Gastroesophageal sphincter (tissue), 4 donors: ENCODE data around the gene CAMSAP3. TPM values are rescaled to one million over a fixed set of nuclear protein-coding genes. Genes with fewer than 3 reads are reported as not detected.

Experiments
- ATAC-seq: fragments of 150-250 bp; one replicate; pipeline ENCODE4 v1.9.1; 2016; ENCODE audit warnings: mild to moderate bottlenecking, moderate library complexity
- H3K27ac ChIP-seq, 4 donors: fragments of 200-600 bp; sonication (generic) in 3 of 4; 1 replicate in 3 of 4; 2 replicates in 1 of 4; pipeline ENCODE4 v1.5.1; 2016 to 2019
- H3K27me3 ChIP-seq: fragments of 200-600 bp; sonication (generic); one replicate; pipeline ENCODE4 v1.5.1; 2019
- H3K36me3 ChIP-seq, 2 donors: fragments of 200-600 bp; sonication (generic); one replicate each; pipeline ENCODE4 v1.5.1; 2019; ENCODE audit warnings: control low read depth in 1 of 2
- H3K4me1 ChIP-seq, 3 donors: fragments of 200-600 bp; sonication (generic); 1 replicate in 2 of 3; 2 replicates in 1 of 3; pipeline ENCODE4 v1.5.1; 2016 to 2019; ENCODE audit warnings: control low read depth in 2 of 3
- H3K4me3 ChIP-seq, 2 donors: fragments of 200-600 bp; sonication (generic); one replicate each; pipeline ENCODE4 v1.5.1; 2019; ENCODE audit warnings: mild to moderate bottlenecking in 1 of 2, moderate library complexity in 1 of 2
- H3K9me3 ChIP-seq, 3 donors: fragments of 200-600 bp; sonication (generic); one replicate each; pipeline ENCODE4 v1.5.1; 2017 to 2019; ENCODE audit warnings: control low read depth in 2 of 3
- EP300 ChIP-seq: sonication (generic); formaldehyde crosslinking; IDR thresholded peaks from one replicate; pipeline ENCODE4 v1.6.1; 2017; ENCODE audit warnings: antibody characterized with exemption, mild to moderate bottlenecking
- POLR2A ChIP-seq, 2 donors: fragments of 450-650 bp; IDR thresholded peaks; one replicate each; pipeline ENCODE4 v1.6.1; 2017; ENCODE audit warnings: antibody characterized with exemption in 2 of 2, mild to moderate bottlenecking in 2 of 2, moderate library complexity in 1 of 2
- POLR2AphosphoS5 ChIP-seq: sonication (generic); formaldehyde crosslinking; IDR thresholded peaks from one replicate; pipeline ENCODE4 v1.6.1; 2017; ENCODE audit warnings: antibody characterized with exemption
- WGBS, 2 donors: methylation state at CpG; one replicate each; pipeline ENCODE4 v1.1.5; 2018; ENCODE audit warnings: low coverage in 1 of 2; 5-methylcytosine and 5-hydroxymethylcytosine counted together
- total RNA-seq, 4 donors: library from RNA; depleted of rRNA; stranded (reverse); fragments of >200 nt; gene quantifications; one replicate each; pipeline ENCODE4 v1.1.0, GENCODE V29; 2016
- TF ChIP-seq, protein P1 (sequence below), 4 experiments: fragments of 200-600 bp in 2 of 4; fragments of 450-650 bp in 2 of 4; sonication (generic) in 1 of 4; IDR thresholded peaks; one replicate each; pipeline ENCODE4 v1.5.1; 2017 to 2019; ENCODE audit warnings: antibody characterized with exemption in 4 of 4, mild to moderate bottlenecking in 2 of 4, moderate library complexity in 2 of 4

The CAMSAP3 gene
- total RNA-seq, 4 donors from 2014 or later = 0.46 to 2.1 TPM; not detected in 2

- H3K27me3 ChIP-seq = no peaks in the 10 kb centered on the region
- peaks cover 0 to 21% (median 6%) of the 10 kb centered on the region in 3 donors for H3K4me1 ChIP-seq
- TF ChIP-seq, protein P1, sequence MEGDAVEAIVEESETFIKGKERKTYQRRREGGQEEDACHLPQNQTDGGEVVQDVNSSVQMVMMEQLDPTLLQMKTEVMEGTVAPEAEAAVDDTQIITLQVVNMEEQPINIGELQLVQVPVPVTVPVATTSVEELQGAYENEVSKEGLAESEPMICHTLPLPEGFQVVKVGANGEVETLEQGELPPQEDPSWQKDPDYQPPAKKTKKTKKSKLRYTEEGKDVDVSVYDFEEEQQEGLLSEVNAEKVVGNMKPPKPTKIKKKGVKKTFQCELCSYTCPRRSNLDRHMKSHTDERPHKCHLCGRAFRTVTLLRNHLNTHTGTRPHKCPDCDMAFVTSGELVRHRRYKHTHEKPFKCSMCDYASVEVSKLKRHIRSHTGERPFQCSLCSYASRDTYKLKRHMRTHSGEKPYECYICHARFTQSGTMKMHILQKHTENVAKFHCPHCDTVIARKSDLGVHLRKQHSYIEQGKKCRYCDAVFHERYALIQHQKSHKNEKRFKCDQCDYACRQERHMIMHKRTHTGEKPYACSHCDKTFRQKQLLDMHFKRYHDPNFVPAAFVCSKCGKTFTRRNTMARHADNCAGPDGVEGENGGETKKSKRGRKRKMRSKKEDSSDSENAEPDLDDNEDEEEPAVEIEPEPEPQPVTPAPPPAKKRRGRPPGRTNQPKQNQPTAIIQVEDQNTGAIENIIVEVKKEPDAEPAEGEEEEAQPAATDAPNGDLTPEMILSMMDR (IDR thresholded peaks at IDR 0.05) = no peak
- no peak for TF ChIP-seq POLR2AphosphoS5
- TF ChIP-seq POLR2A (IDR thresholded peaks at IDR 0.05) = no peak
- no peak for TF ChIP-seq EP300
- H3K36me3 ChIP-seq = peaks cover 0 to 97% of the 10 kb centered on the region in 2 donors
- no peak overlapping the region for H3K4me3 ChIP-seq
- WGBS, 2 donors = 67% methylated on average over 2 to 4 of the region's 16 CpGs
- H3K27ac ChIP-seq = no peak overlapping the region
- ATAC-seq = no peak
- no peaks in the 10 kb centered on the region for H3K9me3 ChIP-seq
These were observed 27.4 kb downstream of the CAMSAP3 start for GRCh38 chr19:7622933-7623685.

DNA sequence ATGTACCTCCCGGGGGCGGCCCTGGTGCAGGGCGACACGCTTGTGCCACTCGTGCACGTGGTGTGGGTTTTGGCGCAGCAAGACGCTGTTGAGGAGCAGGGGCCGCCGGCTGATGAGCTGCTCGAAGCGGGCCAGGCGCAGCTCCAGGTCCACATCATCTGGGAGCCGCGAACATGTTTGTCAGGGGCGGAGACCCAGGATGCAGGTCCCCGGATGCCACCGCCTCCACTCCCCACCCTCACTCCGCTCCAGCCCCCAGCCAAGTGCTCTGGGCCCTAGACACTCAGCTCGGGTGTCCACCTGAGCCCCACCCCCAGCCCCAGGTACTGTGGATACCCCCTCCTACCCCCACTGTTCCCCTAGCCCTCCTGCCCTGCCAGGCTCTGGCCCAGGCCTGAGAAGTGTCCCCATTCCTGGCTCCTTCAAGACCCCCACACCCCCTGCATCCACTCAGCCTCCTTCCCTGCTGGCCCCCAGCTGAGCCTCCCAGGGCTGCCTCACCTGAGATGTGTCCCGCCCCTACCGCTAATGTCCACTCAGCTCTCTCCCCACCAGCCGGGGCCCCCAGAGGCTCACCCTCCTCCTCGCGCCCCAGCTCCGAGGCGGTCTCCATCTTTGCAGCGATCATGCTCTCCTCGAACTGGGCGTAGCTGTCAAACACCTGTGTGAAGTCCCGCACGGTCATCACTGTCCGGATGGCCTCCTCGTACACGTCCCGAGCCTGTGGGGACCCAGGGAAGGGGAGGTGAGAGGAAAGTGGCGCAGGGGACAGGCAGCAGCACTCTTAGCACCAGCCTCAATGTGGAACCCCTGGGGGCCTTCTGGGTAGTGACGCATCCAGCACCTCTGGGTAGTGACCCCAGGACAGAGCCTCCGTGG, 28.3 kb downstream of the CAMSAP3 start:
- H3K27me3 ChIP-seq = no peaks in the 10 kb centered on the region
- no peak overlapping the region for H3K4me3 ChIP-seq
- WGBS, 2 donors = 100% methylated on average over 2 of the region's 39 CpGs; no CpG with 5 or more reads in 1 of the 2 donors
- H3K27ac ChIP-seq = no peak overlapping the region
- H3K36me3 ChIP-seq = peaks cover 0 to 88% of the 10 kb centered on the region in 2 donors
- no peaks in the 10 kb centered on the region for H3K9me3 ChIP-seq
- TF ChIP-seq, protein P1 (IDR thresholded peaks at IDR 0.05) = no peak
- TF ChIP-seq EP300 (no peak), POLR2A (IDR thresholded peaks at IDR 0.05) (no peak), POLR2AphosphoS5 (no peak)
- H3K4me1 ChIP-seq = peaks cover 0 to 30% (median 12%) of the 10 kb centered on the region in 3 donors
- ATAC-seq = no peak

- H3K36me3 ChIP-seq = peaks cover 0 to 80% of the 10 kb centered on the region in 2 donors
- H3K9me3 ChIP-seq = no peaks in the 10 kb centered on the region
- TF ChIP-seq, protein P1 (IDR thresholded peaks at IDR 0.05) = no peak
- TF ChIP-seq POLR2AphosphoS5 = no peak
- H3K27ac ChIP-seq = no peak overlapping the region
- H3K4me3 ChIP-seq = no peak overlapping the region
- H3K4me1 ChIP-seq = peaks cover 0 to 30% (median 12%) of the 10 kb centered on the region in 3 donors
- H3K27me3 ChIP-seq = no peaks in the 10 kb centered on the region
- no peak for ATAC-seq
- WGBS, 2 donors = 81 to 92% methylated on average over 3 to 13 of the region's 17 CpGs
These were observed 29.1 kb downstream of the CAMSAP3 start for GRCh38 chr19:7624810-7625209.

DNA sequence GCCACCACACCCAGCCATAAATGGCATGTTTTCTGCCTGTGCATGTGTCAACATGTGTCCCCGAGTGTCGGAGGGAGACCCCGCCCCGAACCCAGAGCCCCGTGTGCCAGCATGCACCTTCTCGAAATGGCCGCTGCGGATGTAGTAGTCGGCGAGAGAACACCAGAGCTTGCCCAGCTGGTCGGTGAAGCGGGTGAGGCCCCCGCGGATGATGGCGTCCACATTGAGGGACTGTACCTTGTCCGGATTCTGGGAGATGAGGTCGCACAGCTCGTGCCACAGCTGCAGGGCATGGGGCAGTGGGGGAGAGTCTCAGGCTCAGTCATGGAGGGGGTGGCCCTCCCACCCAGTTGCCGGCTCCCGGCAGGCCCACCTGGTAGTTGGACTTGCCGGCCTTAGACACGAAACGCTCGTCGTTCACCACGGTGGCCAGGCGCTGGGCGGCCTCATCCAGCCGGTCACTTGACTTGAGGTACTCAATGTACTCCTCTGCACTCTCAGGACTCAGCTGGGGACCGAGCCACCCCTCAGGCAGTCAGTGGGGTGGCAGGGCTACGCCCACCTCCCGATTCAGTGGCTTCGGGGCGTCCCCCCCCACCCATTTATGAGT, 30.2 kb downstream of the CAMSAP3 start:
- no peak for ATAC-seq
- no peak overlapping the region for H3K4me3 ChIP-seq
- peaks cover 0 to 40% (median 22%) of the 10 kb centered on the region in 3 donors for H3K4me1 ChIP-seq
- no peak for TF ChIP-seq EP300
- TF ChIP-seq POLR2A (IDR thresholded peaks at IDR 0.05) = no peak
- TF ChIP-seq, protein P1 (IDR thresholded peaks at IDR 0.05) = no peak
- no peak for TF ChIP-seq POLR2AphosphoS5
- 95% methylated on average over 4 of the region's 34 CpGs; no CpG with 5 or more reads in 1 of the 2 donors for WGBS, 2 donors
- no peak overlapping the region for H3K27ac ChIP-seq
- no peaks in the 10 kb centered on the region for H3K9me3 ChIP-seq
- no peaks in the 10 kb centered on the region for H3K27me3 ChIP-seq
- H3K36me3 ChIP-seq = peaks cover 0 to 69% of the 10 kb centered on the region in 2 donors
